ENCODE measurements around the gene TUBB1. TPM values are rescaled to one million over a fixed set of nuclear protein-coding genes. Genes with fewer than 3 reads are reported as not detected.

Gene TUBB1
- total and polyA plus RNA-seq, 2 of the 4 experiments (the other 2 are of a cell fraction) = not detected

DNA sequence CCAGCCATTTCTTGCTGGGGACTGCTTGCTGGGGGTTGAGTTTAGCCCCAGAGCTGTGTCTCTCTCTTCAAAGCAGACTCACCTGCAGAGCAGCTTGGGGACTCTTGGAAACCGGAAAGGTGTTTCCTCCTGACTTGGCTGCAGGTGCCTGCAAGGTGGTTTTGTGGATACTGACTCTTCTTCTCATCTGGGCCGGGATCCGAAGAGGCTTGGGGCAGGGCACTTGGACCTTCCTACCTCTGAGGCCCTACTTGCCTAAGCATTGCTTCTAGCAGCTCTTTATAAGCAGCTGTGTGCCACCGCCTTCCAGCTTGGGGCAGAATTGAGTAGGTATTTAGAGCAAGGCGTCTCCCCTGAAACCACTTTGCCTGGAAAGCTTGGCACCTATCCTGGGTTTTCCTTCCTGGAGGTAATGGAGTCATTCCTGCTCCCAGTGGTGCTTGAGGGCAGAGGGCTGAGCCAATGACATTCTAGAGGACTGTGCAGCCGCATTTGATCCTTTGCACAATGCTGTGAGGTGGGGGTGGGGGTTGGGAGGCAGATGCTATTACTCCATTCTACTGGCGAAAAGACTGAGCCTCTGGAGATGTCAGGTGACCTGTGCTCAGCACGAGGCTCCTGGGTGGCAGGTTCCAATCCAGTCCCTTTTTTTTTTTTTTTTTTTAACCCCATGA lies 8.8 kb upstream of the TUBB1 start:
- Histone ChIP-seq H2BK120ac (ENCODE audit: low read depth, low read length) (peak overlapping the region; percentile 89), H2AFZ (replicated peaks; ENCODE audit: low read length, poor library complexity) (no peak overlapping the region), H4K5ac (ENCODE audit: low read depth, low read length) (no peak overlapping the region; the same call in 1 of the 2 replicates), H3K27me3 (ENCODE audit: control insufficient read depth, insufficient read depth, low read length) (no peaks in the 10 kb centered on the region), H3K4me3 (ENCODE audit: insufficient read depth, low read depth, low read length) (no peak overlapping the region), H3K56ac (ENCODE audit: extremely low read depth, insufficient read depth, low read length) (no peak overlapping the region), H3K23ac (ENCODE audit: low read depth, low read length) (no peak overlapping the region), H3K14ac (replicated peaks; ENCODE audit: low read depth, low read length) (peak overlapping the region; percentile 14), H3K4ac (ENCODE audit: low read depth, low read length) (peak overlapping the region; percentile 48), H3K9me1 (ENCODE audit: insufficient read depth, low read length) (peaks cover 23% of the 10 kb centered on the region), H2AK5ac (ENCODE audit: low read depth, low read length) (peak overlapping the region; percentile 10; the same call in 1 of the 2 replicates), H4K91ac (ENCODE audit: insufficient read depth, low read depth, low read length) (peak overlapping the region; percentile 80; the same call in 1 of the 2 replicates), H3K4me1 (ENCODE audit: control insufficient read depth, insufficient read depth, low read length) (peaks cover 27% of the 10 kb centered on the region), H2AK9ac (replicated peaks; ENCODE audit: low read depth, low read length, poor library complexity) (peak overlapping the region; percentile 23), H3K9ac (ENCODE audit: low read depth, low read length) (no peak overlapping the region), H3K18ac (ENCODE audit: low read depth, low read length) (no peak overlapping the region), H3K36me3 (ENCODE audit: control insufficient read depth, insufficient read depth, low read length) (no peaks in the 10 kb centered on the region), H2BK15ac (ENCODE audit: low read depth, low read length) (no peak overlapping the region; the same call in 2 of the 3 replicates), H3K79me1 (ENCODE audit: low read depth in 1 of 2, low read length in 2 of 2) (peaks cover 8 to 14% of the 10 kb centered on the region in 2 experiments; a peak in 2 of 4 replicates), H3K4me2 (ENCODE audit: low read depth, low read length) (no peak overlapping the region), H2BK5ac (ENCODE audit: low read depth, low read length, poor library complexity, severe bottlenecking) (no peak overlapping the region), H4K8ac (ENCODE audit: low read depth in 2 of 2, low read length in 2 of 2) (peak overlapping the region; percentile 52 to 91; a peak in 1 of 4 replicates), H2BK20ac (ENCODE audit: low read depth, low read length) (no peak overlapping the region), H4K20me1 (ENCODE audit: insufficient read depth, low read length) (no peaks in the 10 kb centered on the region), H3K9me3 (ENCODE audit: control insufficient read depth, insufficient read depth, low read length) (no peaks in the 10 kb centered on the region), H3K27ac (ENCODE audit: insufficient read depth, low read length) (no peak overlapping the region)
- POLR2A ChIA-PET (ENCODE audit: unreplicated experiment) = no interaction called here
- no peak for DNase-seq
- BruUV-seq (replicated peaks) = no TSS peak
- dilution Hi-C loops (cut with HindIII; ENCODE audit: low sequenced_read_pairs, unreplicated experiment) (no loop called here), intact Hi-C loops (cut with micrococcal nuclease) (no loop called here), in situ Hi-C loops (cut with MboI; ENCODE audit: low sequenced_read_pairs) (no loop called here)
- WGBS, 2 experiments (ENCODE audit: extremely low coverage in 2 of 2, insufficient read length in 1 of 2) = 100% methylated on average over 1 of the region's 8 CpGs; no CpG with 5 or more reads in 1 of the 2 experiments
- no peak for ATAC-seq (ENCODE audit: low read depth)
- CTCF ChIA-PET = no interaction called here
- TF ChIP-seq RAD21 (IDR thresholded peaks at IDR 0.05; ENCODE audit: low read length) = no peak
- no peak for TF ChIP-seq RCOR1 (IDR thresholded peaks at IDR 0.05; ENCODE audit: insufficient replicate concordance, low read length)
- no peak for TF ChIP-seq CEBPB (IDR thresholded peaks at IDR 0.05; ENCODE audit: low read depth, low read length)
- no peak for TF ChIP-seq RFX5 (IDR thresholded peaks at IDR 0.05; ENCODE audit: low read depth, low read length)
- TF ChIP-seq, protein P1, sequence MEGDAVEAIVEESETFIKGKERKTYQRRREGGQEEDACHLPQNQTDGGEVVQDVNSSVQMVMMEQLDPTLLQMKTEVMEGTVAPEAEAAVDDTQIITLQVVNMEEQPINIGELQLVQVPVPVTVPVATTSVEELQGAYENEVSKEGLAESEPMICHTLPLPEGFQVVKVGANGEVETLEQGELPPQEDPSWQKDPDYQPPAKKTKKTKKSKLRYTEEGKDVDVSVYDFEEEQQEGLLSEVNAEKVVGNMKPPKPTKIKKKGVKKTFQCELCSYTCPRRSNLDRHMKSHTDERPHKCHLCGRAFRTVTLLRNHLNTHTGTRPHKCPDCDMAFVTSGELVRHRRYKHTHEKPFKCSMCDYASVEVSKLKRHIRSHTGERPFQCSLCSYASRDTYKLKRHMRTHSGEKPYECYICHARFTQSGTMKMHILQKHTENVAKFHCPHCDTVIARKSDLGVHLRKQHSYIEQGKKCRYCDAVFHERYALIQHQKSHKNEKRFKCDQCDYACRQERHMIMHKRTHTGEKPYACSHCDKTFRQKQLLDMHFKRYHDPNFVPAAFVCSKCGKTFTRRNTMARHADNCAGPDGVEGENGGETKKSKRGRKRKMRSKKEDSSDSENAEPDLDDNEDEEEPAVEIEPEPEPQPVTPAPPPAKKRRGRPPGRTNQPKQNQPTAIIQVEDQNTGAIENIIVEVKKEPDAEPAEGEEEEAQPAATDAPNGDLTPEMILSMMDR (conservative IDR thresholded peaks at IDR 0.05; ENCODE audit: low read depth, low read length) = no peak
- no peak for TF ChIP-seq CHD1 (IDR thresholded peaks at IDR 0.05; ENCODE audit: low read depth, low read length)
- TF ChIP-seq, protein P2, sequence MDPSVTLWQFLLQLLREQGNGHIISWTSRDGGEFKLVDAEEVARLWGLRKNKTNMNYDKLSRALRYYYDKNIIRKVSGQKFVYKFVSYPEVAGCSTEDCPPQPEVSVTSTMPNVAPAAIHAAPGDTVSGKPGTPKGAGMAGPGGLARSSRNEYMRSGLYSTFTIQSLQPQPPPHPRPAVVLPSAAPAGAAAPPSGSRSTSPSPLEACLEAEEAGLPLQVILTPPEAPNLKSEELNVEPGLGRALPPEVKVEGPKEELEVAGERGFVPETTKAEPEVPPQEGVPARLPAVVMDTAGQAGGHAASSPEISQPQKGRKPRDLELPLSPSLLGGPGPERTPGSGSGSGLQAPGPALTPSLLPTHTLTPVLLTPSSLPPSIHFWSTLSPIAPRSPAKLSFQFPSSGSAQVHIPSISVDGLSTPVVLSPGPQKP (IDR thresholded peaks at IDR 0.05; ENCODE audit: borderline replicate concordance, low read depth, low read length) = no peak
- TF ChIP-seq POLR2A (IDR thresholded peaks at IDR 0.05; ENCODE audit: low read depth, low read length) = no peak
- TF ChIP-seq SMC3 (IDR thresholded peaks at IDR 0.05; ENCODE audit: low read depth, low read length) = no peak
- no peak for TF ChIP-seq MAZ (IDR thresholded peaks at IDR 0.05; ENCODE audit: borderline replicate concordance, low read depth, low read length)
- TF ChIP-seq NFE2L2 (IDR thresholded peaks at IDR 0.05; ENCODE audit: low read depth, low read length) = no peak
- no peak for TF ChIP-seq MAFK (IDR thresholded peaks at IDR 0.05; ENCODE audit: low read depth, low read length)
- no peak for TF ChIP-seq FOS (IDR thresholded peaks at IDR 0.05; ENCODE audit: low read depth, low read length)
- TF ChIP-seq, protein P3, sequence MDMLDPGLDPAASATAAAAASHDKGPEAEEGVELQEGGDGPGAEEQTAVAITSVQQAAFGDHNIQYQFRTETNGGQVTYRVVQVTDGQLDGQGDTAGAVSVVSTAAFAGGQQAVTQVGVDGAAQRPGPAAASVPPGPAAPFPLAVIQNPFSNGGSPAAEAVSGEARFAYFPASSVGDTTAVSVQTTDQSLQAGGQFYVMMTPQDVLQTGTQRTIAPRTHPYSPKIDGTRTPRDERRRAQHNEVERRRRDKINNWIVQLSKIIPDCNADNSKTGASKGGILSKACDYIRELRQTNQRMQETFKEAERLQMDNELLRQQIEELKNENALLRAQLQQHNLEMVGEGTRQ (IDR thresholded peaks at IDR 0.05; ENCODE audit: low read depth, low read length) = no peak
- TF ChIP-seq MXI1 (IDR thresholded peaks at IDR 0.05; ENCODE audit: borderline replicate concordance, low read depth, low read length) = no peak
- TF ChIP-seq BHLHE40 (IDR thresholded peaks at IDR 0.05; ENCODE audit: low read depth, low read length) = no peak

Measured in IMR-90 (cell line).